NCI-H2196 treated with DMSO at 0.1 percent for 48 hours (cell line): Measurements from ENCODE around the gene ADAM23.
"Not testable (repeated sequence)": the region's sequence is repeated elsewhere in the genome, so short reads cannot be mapped to it uniquely, and the experiment has no call there.

Experiments
- DNase-seq: peaks from one replicate; lab custom pipeline; 2025; ENCODE audit not compliant: unreplicated experiment; lab: John Stamatoyannopoulos, UW

ADAM23 gene

GRCh38 chr2:206442833-206443734 is at the start of gene ADAM23:
ADAM23 (plus strand) TSS chr2:206443532; CDS start chr2:206443867, 335 bp downstream.
- peak; percentile 5 for DNase-seq

- no peak for DNase-seq
Observed at GRCh38 chr2:206396211-206396610, 47.1 kb upstream of the ADAM23 start.

GRCh38 chr2:206402956-206403569 is 40.3 kb upstream of the ADAM23 start:
- DNase-seq, result not testable (repeated sequence)

- no peak for DNase-seq
Observed at GRCh38 chr2:206408323-206409320, 34.7 kb upstream of the ADAM23 start.

GRCh38 chr2:206410714-206411113 is 32.6 kb upstream of the ADAM23 start:
- no peak for DNase-seq

GRCh38 chr2:206415618-206416243 is 27.6 kb upstream of the ADAM23 start:
- DNase-seq, result no peak

GRCh38 chr2:206418968-206419367 is 24.4 kb upstream of the ADAM23 start:
- DNase-seq, result no peak

GRCh38 chr2:206420721-206421120 is 22.6 kb upstream of the ADAM23 start:
- no peak for DNase-seq

- DNase-seq, result no peak
Observed at GRCh38 chr2:206422493-206422892, 20.8 kb upstream of the ADAM23 start.

- no peak for DNase-seq
Observed at GRCh38 chr2:206423147-206423546, 20.2 kb upstream of the ADAM23 start.

- DNase-seq, result no peak
Observed at GRCh38 chr2:206424134-206424533, 19.2 kb upstream of the ADAM23 start.

- no peak for DNase-seq
Observed at GRCh38 chr2:206428783-206429182, 14.5 kb upstream of the ADAM23 start.

GRCh38 chr2:206430452-206430851 is 12.9 kb upstream of the ADAM23 start:
- DNase-seq, result no peak

- DNase-seq, result no peak
Observed at GRCh38 chr2:206431439-206431838, 11.9 kb upstream of the ADAM23 start.

GRCh38 chr2:206432193-206433082 is 10.9 kb upstream of the ADAM23 start:
- DNase-seq, result no peak

GRCh38 chr2:206433190-206433589 is 10.1 kb upstream of the ADAM23 start:
- DNase-seq, result no peak

GRCh38 chr2:206433686-206434085 is 9.6 kb upstream of the ADAM23 start:
- no peak for DNase-seq

GRCh38 chr2:206435742-206436141 is 7.6 kb upstream of the ADAM23 start:
- DNase-seq, result no peak

- DNase-seq, result no peak
Observed at GRCh38 chr2:206438196-206438724, 5.1 kb upstream of the ADAM23 start.
